Activated CD4-positive, alpha-beta T cell treated with anti-CD3 and anti-CD28 coated beads for 1 hour (primary cell): ENCODE data around the gene CMTM1.

Experiments
- DNase-seq: peaks from one replicate; pipeline ENCODE4 v3.0.0-alpha.2; 2020

CMTM1 gene

GRCh38 chr16:66539623-66540469 lies 26.4 kb upstream of the CMTM1 start:
- no peak for DNase-seq

- no peak for DNase-seq
Observed at GRCh38 chr16:66541388-66542355, 24.6 kb upstream of the CMTM1 start.

- no peak for DNase-seq
Observed at GRCh38 chr16:66542396-66542795, 23.8 kb upstream of the CMTM1 start.

- DNase-seq: no peak
Observed at GRCh38 chr16:66543541-66543940, 22.7 kb upstream of the CMTM1 start.

GRCh38 chr16:66544016-66544757 lies 22.1 kb upstream of the CMTM1 start:
- DNase-seq: no peak

DNA sequence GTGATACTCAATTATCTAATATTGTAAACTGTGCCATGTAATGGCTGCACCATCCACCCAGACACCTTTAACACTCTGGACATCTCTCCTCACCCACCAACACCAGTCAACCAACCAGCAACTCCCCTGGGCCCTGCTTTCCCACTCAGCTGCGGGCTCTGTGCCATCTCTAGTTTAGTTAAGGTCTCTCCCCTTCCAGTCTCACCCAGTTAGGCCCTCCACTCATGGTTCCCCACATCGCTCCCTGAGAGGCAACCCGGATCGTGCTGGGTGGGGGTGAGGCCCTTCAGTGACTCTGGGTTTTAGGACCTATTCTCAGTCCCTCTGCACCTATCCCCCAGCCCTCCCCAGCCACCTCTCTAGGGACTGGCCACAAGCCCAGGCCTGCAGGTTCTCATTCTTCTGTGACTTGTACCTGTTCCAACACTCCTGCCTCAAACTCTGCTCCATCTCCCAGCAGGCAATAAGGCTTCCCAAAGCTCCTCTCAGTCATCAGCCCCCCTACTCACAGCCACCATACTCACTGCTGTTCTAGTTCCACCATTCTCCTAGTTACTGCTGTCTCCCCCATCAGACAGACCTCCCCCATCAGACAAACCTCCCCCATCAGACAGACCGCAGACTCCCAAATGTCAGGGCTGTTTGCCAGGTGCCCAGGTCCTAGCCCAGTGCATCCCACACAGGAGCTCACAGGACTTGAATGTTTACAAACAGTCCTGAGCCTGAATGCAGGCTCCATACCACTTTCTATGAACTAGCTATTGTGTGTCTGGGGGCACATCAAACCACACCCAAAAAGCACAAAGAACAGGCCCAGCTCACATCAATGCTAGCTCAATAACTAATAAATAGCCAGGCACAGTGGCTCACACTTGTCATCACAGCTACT lies 18.9 kb upstream of the CMTM1 start:
- DNase-seq: no peak

- no peak for DNase-seq
Observed at GRCh38 chr16:66548068-66548467, 18.2 kb upstream of the CMTM1 start.

DNA sequence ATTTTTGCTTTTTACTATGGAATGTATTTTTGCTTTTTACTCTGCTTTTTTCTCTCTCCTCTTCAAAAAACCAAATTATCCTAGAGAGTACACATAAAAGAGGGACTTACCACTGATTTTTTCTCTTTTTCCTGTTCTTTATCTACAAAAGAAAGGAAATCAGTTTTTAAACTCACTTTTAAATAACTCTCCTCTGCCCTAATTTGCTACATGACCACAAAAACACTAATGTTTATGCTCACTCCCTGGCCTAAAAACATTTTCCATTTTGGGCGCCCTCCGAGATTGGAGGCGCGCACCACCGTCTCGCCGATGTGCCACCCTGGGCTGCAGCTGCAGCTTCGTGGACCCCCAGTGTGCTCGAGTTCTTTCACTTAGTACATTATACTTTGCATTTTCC lies 17.4 kb upstream of the CMTM1 start:
- DNase-seq: no peak

- peak; percentile 28 for DNase-seq
Observed at GRCh38 chr16:66549284-66550131, 16.7 kb upstream of the CMTM1 start, which contains the start of gene TK2. Gene TK2 (minus strand): TSS chr16:66550122. CDS start chr16:66550061, 61 bp downstream.

- peak; percentile 35 for DNase-seq
Observed at GRCh38 chr16:66551348-66551759, 14.9 kb upstream of the CMTM1 start.

- no peak for DNase-seq
Observed at GRCh38 chr16:66551788-66552285, 14.4 kb upstream of the CMTM1 start.

DNA sequence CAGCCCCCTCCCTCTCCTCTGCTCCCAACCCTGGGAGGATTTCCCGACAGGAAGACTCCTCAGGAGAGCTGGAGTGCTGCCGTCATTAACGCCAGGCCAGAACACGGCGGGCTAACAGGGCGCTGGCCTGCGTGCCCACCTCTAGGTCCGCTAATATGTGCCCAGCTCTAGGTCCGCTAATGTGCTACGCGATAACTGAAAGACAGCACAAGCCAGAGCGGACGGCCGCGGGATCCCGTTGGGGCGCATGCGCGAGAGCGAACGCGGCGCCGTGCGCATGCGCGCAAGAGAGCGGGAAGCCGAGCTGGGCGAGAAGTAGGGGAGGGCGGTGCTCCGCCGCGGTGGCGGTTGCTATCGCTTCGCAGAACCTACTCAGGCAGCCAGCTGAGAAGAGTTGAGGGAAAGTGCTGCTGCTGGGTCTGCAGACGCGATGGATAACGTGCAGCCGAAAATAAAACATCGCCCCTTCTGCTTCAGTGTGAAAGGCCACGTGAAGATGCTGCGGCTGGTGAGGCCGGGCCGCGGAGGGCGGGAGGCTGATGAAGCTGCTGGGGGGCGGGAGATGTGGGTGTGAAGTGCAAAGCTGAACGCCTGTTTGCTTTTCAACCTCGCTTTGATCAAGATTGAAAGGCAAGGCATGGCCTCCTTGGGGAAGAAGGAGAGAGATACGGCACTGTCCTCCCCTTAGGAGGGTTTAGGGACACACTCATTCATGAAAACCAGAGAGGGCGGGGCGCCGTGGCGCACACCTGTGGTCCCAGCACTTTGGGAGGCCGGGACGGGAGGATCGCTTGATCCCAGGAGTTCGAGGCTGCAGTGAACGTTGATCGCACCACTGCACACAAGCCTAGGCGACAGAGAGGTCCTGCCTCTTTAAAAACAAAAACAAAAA lies 13.7 kb upstream of the CMTM1 start, which contains the start of gene CKLF:
TSS of gene CKLF (plus strand) at position 291 of the 892 bp plus-strand sequence. CDS start at position 431, 140 bp downstream.
- peak; percentile 90 for DNase-seq

DNA sequence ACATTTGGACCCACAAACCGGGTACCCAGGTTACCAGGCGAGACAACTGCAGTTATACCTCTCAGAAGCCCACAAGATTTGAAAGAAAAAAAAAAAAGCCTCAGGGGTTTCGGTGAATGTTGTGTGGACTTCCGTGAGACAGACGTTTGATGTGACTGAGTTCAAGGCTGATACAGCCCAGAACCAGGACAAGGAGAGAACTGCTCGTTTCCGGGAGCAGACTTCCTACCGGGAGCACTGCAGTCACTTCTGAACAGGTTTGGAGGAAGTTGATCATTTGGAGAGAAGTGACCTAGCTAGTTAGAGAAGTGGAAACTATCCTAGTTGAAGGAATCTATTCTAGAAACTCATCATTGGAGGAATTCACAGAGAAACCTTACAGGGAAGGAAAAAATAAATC lies 13.0 kb upstream of the CMTM1 start:
- DNase-seq: no peak

DNA sequence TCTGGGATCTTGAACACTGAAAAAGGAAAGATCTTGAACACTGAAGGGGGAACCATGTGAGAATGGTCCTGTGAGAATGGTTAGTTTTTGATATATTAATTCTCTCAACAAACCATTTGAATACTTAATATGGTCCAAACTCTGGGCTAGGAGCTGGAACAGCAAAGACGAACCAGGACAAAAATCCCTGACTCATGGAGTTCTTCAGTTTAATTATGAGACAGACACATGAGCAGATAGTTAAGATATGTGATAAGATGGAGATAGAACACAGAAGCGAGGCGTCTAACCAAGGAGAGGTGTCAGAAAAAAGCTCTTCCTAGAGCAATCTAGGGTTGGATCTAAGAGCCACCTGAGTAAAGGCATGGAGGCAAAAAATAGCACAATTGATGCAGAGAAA lies 12.2 kb upstream of the CMTM1 start:
- DNase-seq: no peak

DNA sequence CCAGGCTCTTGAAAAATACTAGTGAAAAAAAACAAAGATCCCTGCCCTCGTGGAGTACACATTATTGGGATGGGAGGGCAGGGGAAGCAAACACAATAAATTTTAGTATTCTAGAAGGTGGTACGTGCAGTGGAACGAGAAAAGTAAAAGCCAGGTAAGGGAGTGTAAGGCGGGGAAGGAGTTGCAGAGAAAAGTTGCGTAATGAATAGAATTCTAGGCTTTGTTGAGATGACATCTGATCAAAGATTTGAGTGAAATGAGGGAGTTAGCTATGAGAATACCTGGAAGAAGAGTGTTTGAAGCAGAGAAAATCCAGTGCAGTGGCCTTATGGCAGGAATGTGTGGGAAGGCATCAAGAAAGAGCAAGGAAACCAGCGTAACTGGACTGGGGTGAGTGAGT lies 11.7 kb upstream of the CMTM1 start:
- no peak for DNase-seq

GRCh38 chr16:66560107-66560506 lies 6.1 kb upstream of the CMTM1 start:
- DNase-seq: no peak

DNA sequence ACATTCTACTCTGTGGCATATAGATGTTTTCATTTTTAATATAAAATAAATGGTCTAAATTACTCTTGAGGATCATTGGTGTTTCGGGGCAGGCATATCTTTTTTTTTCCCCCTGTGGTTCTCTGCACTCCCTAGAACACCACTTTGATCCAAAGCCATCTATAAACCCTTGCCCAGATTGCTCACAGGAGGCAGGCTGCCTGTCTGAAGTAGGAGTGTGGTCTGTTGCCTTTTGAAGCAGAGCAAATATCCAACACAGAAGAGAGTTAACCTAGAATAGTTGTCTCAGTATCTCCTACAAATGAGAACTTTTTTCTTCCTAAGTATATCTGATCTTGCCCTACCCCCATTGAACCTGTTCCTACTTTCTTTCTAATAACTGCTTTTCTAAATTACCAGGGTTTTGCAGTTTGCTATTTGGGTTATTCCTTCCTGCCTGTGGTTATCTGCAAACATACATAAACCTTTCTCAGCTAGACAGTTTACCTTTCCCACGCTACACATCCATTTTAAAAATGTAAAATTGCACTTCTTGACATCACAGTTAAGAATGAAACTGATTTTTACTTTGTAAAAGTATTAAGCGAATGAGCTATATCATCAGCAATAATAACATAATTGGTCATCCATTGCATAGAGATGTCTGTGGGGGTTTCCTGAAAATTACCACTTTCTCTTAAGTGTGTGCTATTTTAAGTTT lies 4.7 kb upstream of the CMTM1 start:
- no peak for DNase-seq

DNA sequence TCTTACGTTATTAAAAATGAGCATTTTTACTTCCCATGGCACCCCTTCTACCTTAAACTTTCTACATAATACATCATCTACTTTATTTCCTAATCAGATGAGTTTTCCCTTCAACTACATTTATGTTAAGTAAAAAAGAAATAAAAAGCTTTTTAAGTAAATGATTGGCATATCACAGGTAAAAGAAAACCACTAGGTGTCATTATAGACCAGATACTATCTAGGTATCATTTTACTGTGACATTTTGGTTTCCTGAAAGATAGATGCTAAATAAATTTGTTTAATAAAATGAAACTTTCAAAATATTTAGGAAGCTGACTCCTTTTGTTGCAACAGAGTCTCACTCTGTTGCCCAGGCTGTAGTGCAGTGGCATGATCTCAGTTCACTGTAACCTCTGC lies 3.8 kb upstream of the CMTM1 start:
- no peak for DNase-seq

GRCh38 chr16:66562986-66563385 lies 3.3 kb upstream of the CMTM1 start:
- no peak for DNase-seq
